Measurements from ENCODE around the gene SLX4IP. TPM values are rescaled to one million over a fixed set of nuclear protein-coding genes. Genes with fewer than 3 reads are reported as not detected.

SLX4IP gene
- total RNA-seq, 1 donor from 2014 or later = 4.5 TPM

DNA sequence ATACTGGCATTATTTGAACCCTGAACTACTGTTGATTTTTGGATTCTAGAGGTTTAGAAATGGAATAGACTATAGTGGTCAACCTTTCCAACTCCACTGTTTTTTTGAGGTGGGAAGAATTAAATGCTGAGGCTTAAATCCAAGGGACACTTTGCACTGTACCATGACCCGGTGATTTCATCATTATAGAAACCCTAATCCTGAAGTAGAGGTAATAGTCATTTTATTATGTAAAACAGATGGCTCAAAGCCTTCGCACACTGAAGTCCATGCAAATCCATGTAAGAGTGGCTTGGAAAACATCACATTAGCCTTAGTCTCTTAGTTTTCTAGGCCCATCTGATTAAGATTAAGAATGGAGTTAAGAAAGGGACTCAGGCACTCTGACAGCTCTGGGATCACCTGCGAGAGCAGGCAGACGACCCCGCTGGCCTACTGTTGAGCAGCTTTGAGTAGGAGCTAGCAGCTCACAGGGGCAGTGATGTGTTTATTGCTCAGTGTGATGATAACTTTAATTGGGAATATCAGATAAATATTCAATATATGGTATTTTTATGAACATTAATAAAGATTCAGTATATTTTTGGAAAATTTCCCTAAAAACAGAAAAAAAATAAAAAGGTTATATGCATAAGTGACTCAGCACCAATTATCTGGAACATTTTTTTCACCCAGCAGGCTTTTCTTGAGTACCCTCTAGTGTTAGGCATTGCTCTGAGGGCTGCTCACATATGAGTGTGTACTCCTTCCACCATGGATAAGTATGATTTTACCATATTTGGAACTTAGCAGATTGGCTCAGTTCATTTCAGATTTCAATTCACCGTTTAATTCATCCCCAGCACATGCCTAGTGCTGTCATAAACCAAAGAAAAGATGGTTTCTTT lies 13.4 kb downstream of the SLX4IP start:
- Histone ChIP-seq H3K9me3 (no peaks in the 10 kb centered on the region), H3K4me3 (no peak overlapping the region), H3K27me3 (no peaks in the 10 kb centered on the region), H3K36me3 (no peaks in the 10 kb centered on the region), H3K27ac (no peak overlapping the region), H3K4me1 (no peaks in the 10 kb centered on the region)
- DNase-seq (ENCODE audit: low spot score in 2 of 2) = no peak
- TF ChIP-seq, protein P1, sequence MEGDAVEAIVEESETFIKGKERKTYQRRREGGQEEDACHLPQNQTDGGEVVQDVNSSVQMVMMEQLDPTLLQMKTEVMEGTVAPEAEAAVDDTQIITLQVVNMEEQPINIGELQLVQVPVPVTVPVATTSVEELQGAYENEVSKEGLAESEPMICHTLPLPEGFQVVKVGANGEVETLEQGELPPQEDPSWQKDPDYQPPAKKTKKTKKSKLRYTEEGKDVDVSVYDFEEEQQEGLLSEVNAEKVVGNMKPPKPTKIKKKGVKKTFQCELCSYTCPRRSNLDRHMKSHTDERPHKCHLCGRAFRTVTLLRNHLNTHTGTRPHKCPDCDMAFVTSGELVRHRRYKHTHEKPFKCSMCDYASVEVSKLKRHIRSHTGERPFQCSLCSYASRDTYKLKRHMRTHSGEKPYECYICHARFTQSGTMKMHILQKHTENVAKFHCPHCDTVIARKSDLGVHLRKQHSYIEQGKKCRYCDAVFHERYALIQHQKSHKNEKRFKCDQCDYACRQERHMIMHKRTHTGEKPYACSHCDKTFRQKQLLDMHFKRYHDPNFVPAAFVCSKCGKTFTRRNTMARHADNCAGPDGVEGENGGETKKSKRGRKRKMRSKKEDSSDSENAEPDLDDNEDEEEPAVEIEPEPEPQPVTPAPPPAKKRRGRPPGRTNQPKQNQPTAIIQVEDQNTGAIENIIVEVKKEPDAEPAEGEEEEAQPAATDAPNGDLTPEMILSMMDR (IDR thresholded peaks at IDR 0.05) = no peak
- intact Hi-C loops (cut with DNase I) = no loop called here

DNA sequence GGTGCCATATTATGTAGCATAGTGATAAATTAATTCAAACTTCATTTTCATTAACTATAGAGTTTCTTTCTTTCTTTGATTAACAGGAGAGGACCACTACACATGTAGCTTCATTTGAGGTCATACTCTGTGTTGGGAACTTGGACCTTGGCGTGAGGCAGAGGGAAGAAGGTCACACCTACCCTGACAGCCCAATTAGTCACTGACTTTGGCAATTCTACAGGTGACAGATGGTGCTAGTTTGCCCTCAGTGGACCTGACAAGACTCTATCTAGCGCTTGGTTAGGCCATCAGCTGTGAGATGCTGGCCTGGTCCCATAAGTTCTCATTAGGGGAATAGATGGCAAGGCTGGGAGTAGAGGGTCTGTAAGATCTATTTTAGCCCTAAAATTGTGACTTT lies 14.2 kb downstream of the SLX4IP start:
- H3K4me3 ChIP-seq = no peak overlapping the region
- H3K27me3 ChIP-seq = no peaks in the 10 kb centered on the region
- no peaks in the 10 kb centered on the region for H3K36me3 ChIP-seq
- H3K4me1 ChIP-seq = no peaks in the 10 kb centered on the region
- DNase-seq (ENCODE audit: low spot score in 2 of 2) = no peak
- H3K9me3 ChIP-seq = no peaks in the 10 kb centered on the region
- no peak overlapping the region for H3K27ac ChIP-seq
- TF ChIP-seq, protein P1 (IDR thresholded peaks at IDR 0.05) = no peak
- intact Hi-C loops (cut with DNase I) = no loop called here

DNA sequence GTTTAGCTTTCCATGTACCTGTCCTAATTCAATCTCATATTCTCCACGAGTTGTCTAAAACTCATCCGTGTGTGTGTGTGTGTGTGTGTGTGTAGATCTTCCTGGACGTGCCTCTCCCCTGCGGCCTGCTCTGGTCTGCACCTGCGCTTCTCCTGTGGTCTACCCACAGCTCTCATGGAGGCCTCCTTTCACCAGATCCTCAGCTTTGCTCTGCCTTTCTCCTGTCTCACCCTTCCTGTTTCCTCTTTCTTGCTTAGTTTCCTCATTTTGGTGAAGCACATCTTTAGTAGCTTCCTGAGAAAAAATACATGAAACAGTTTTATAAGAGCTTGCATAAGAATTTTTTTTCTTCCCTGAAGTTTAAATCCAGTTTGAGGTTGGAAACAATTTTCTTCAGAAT lies 18.1 kb downstream of the SLX4IP start:
- DNase-seq (ENCODE audit: low spot score in 2 of 2) = no peak
- H3K36me3 ChIP-seq = no peaks in the 10 kb centered on the region
- no peaks in the 10 kb centered on the region for H3K27me3 ChIP-seq
- H3K9me3 ChIP-seq = no peaks in the 10 kb centered on the region
- H3K4me1 ChIP-seq = no peaks in the 10 kb centered on the region
- intact Hi-C loops (cut with DNase I) = no loop called here
- TF ChIP-seq, protein P1 (IDR thresholded peaks at IDR 0.05) = no peak
- no peak overlapping the region for H3K4me3 ChIP-seq
- H3K27ac ChIP-seq = no peak overlapping the region

DNA sequence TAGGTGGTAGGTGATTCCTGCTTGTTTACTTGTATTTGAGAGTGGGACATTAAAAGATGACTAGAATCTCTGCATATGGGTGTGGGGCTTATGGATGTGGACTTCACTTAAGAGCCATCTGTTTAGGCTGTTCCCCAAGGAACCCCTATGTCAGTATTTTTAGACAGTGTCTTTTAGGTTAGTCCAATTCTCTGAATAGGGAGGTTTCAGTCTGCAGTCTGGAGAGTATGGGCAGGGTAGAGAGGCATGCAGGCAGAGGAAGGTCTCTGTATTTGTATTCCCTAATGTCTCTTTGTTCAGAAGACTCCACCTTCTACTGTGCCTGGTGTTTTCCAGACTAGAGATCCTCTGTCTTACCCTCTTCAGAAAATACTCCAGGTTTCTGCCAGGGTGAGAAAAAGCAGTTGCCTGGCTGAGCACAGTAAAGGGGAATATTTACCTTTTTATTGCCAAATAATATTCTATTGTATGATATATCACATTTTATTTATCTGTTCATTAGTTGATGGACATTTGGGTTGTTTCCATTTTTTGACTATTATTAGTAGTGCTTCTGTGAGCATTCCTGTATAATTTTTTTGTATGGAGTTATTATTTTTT lies 19.1 kb downstream of the SLX4IP start:
- no peaks in the 10 kb centered on the region for H3K9me3 ChIP-seq
- no peak overlapping the region for H3K4me3 ChIP-seq
- intact Hi-C loops (cut with DNase I) = no loop called here
- no peak overlapping the region for H3K27ac ChIP-seq
- TF ChIP-seq, protein P1 (IDR thresholded peaks at IDR 0.05) = no peak
- no peaks in the 10 kb centered on the region for H3K36me3 ChIP-seq
- H3K4me1 ChIP-seq = no peaks in the 10 kb centered on the region
- H3K27me3 ChIP-seq = no peaks in the 10 kb centered on the region
- no peak for DNase-seq (ENCODE audit: low spot score in 2 of 2)

DNA sequence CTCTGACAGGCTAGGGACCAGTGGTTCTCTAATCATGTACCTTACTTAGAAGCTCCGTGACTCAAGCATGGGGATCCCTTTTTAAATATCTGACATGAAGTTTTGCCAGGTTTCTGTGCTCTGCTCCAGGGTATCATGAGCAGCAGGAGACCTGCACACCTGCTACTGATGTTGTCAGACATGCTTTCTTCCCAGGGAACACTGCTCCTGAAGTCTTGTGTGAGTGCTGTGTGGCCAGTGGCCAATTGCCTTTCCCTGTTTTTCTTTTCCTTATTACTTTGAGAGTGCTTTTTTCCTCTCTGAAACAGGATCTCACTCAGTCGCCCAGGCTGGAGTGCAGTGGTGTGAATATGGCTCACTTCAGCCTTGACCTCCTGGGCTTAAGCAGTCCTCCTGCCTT lies 26.4 kb downstream of the SLX4IP start:
- Histone ChIP-seq H3K36me3 (no peaks in the 10 kb centered on the region), H3K9me3 (no peaks in the 10 kb centered on the region), H3K27me3 (no peaks in the 10 kb centered on the region), H3K4me3 (no peak overlapping the region), H3K4me1 (peaks cover 0 to 8% of the 10 kb centered on the region in 2 donors), H3K27ac (no peak overlapping the region)
- intact Hi-C loops (cut with DNase I) = no loop called here
- no peak for DNase-seq (ENCODE audit: low spot score in 2 of 2)
- TF ChIP-seq, protein P1 (IDR thresholded peaks at IDR 0.05) = no peak
